ENCODE results near the gene FRMD5. TPM values are rescaled to one million over a fixed set of nuclear protein-coding genes. Genes with fewer than 3 reads are reported as not detected.

Gene FRMD5
- total RNA-seq, 1 donor from 2014 or later: 62.4 TPM

DNA sequence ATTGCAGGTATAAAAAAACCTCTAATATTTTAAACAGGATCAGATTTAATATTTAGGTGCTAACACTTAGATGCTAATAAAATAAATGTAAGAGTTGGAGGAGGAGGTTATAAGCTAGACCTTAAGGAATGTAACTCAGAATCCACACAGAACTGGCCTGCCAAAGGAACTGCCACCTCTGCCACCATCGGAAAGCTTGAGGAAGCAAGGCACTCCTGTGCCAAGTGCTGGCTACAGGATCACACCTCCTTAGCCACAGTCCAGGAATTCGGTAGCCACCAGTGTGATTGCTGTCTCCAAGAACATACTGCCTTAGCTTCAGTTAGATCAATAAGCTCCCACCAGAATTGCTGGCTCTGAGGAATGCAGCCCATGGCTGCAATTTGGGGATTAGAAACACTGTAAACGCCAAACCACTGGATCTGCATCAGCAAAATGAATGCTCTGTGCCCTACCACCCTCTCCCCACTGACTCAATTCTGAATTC is 58.0 kb downstream of the FRMD5 start:
- peaks cover 11% of the 10 kb centered on the region for H3K4me1 ChIP-seq
- no peak overlapping the region for H3K4me3 ChIP-seq
- no peaks in the 10 kb centered on the region for H3K27me3 ChIP-seq (ENCODE audit: low read depth)
- no peaks in the 10 kb centered on the region for H3K9me3 ChIP-seq (replicated peaks)
- TF ChIP-seq, protein P1, sequence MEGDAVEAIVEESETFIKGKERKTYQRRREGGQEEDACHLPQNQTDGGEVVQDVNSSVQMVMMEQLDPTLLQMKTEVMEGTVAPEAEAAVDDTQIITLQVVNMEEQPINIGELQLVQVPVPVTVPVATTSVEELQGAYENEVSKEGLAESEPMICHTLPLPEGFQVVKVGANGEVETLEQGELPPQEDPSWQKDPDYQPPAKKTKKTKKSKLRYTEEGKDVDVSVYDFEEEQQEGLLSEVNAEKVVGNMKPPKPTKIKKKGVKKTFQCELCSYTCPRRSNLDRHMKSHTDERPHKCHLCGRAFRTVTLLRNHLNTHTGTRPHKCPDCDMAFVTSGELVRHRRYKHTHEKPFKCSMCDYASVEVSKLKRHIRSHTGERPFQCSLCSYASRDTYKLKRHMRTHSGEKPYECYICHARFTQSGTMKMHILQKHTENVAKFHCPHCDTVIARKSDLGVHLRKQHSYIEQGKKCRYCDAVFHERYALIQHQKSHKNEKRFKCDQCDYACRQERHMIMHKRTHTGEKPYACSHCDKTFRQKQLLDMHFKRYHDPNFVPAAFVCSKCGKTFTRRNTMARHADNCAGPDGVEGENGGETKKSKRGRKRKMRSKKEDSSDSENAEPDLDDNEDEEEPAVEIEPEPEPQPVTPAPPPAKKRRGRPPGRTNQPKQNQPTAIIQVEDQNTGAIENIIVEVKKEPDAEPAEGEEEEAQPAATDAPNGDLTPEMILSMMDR (IDR thresholded peaks at IDR 0.05; ENCODE audit: borderline replicate concordance): no peak
- no peak overlapping the region for H3K27ac ChIP-seq (replicated peaks)
- no peak for DNase-seq
- H3K36me3 ChIP-seq: no peaks in the 10 kb centered on the region
- intact Hi-C loops (cut with micrococcal nuclease): no loop called here

DNA sequence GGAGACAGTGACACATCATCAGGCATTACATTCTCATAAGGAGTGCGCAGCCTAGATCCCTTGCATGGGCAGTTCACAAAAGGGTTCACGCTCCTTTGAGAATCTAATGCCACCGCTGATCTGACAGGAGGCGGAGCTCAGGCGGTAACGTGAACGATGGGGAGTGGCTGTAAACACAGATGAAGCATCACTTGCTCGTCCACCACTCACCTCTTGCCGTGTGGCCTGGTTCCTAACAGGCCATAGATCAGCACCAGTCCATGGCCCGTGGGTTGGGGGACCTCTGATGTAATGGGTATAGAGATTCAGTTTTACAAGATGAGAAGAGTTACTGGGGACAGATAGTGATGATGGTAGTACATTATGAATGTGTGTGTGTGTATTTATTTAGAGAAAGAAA is 63.0 kb downstream of the FRMD5 start:
- Histone ChIP-seq H3K4me1 (peaks cover 2% of the 10 kb centered on the region), H3K9me3 (replicated peaks) (no peaks in the 10 kb centered on the region), H3K27me3 (ENCODE audit: low read depth) (no peaks in the 10 kb centered on the region), H3K4me3 (no peak overlapping the region), H3K36me3 (no peaks in the 10 kb centered on the region), H3K27ac (replicated peaks) (no peak overlapping the region)
- intact Hi-C loops (cut with micrococcal nuclease): no loop called here
- no peak for DNase-seq
- TF ChIP-seq, protein P1 (IDR thresholded peaks at IDR 0.05; ENCODE audit: borderline replicate concordance): no peak

DNA sequence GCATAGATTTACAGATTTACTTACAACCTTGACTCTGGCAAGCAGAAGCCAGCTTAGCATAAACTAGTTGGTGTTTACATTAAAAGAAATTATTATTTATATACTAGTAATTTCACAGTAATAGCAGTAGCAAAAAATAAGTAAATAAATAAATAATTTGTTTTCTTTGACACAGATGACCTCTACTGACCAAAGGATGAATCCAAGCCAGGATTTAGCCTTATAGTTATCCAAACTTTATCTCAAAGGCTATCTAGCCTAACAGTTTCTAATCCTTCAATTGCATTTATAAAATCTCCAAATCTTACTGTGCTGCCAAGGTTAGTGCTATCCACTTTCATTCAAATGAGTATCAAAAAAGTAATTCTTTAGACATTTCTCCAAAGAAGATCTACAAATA is 64.3 kb downstream of the FRMD5 start:
- TF ChIP-seq, protein P1 (IDR thresholded peaks at IDR 0.05; ENCODE audit: borderline replicate concordance): peak; percentile 17
- no peaks in the 10 kb centered on the region for H3K4me1 ChIP-seq
- H3K36me3 ChIP-seq: no peaks in the 10 kb centered on the region
- intact Hi-C loops (cut with micrococcal nuclease): no loop called here
- H3K4me3 ChIP-seq: no peak overlapping the region
- DNase-seq: no peak
- H3K27me3 ChIP-seq (ENCODE audit: low read depth): no peaks in the 10 kb centered on the region
- H3K27ac ChIP-seq (replicated peaks): no peak overlapping the region
- no peaks in the 10 kb centered on the region for H3K9me3 ChIP-seq (replicated peaks)

DNA sequence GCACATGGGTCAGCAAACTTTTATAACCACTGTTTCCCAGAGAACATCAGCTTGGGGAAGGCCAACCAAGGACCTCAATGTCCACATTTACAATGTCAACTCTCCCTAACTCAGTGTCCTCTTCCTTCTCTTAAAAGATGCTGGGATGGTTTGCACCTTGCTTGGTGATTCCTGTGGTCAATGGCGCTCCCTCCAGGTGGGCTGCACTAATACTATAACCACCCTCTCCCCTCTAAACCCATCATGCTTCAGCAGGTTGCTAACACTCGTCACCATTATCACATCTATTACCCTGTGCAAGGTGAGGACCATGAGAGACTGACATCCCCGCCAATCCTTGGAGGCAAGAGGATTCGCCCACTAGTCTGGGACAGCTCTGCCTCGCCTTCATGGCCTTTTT is 65.2 kb downstream of the FRMD5 start:
- intact Hi-C loops (cut with micrococcal nuclease): no loop called here
- Histone ChIP-seq H3K27me3 (ENCODE audit: low read depth) (no peaks in the 10 kb centered on the region), H3K27ac (replicated peaks) (no peak overlapping the region), H3K36me3 (no peaks in the 10 kb centered on the region), H3K9me3 (replicated peaks) (no peaks in the 10 kb centered on the region), H3K4me3 (no peak overlapping the region), H3K4me1 (no peaks in the 10 kb centered on the region)
- TF ChIP-seq, protein P1 (IDR thresholded peaks at IDR 0.05; ENCODE audit: borderline replicate concordance): no peak
- no peak for DNase-seq

DNA sequence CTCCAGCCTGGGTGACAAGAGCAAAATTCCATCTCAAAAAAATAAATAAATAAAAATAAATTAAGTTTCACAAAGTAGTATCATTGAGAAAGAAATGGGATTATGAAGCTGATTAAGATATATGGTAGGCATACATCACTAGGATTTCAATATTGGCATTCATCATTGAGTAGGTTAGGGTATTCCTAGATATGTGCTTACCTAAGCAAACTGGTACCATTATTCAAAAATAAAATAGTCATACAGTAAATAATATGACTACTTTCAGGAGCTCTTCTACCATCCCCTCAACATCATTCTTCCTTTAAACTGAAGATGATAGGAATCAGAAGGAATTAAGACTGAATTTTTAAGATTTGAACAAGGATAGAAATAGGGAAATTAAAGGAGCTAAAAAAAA is 66.6 kb downstream of the FRMD5 start:
- Histone ChIP-seq H3K36me3 (no peaks in the 10 kb centered on the region), H3K4me3 (no peak overlapping the region), H3K27ac (replicated peaks) (no peak overlapping the region), H3K9me3 (replicated peaks) (no peaks in the 10 kb centered on the region), H3K4me1 (no peaks in the 10 kb centered on the region), H3K27me3 (ENCODE audit: low read depth) (no peaks in the 10 kb centered on the region)
- no peak for DNase-seq
- TF ChIP-seq, protein P1 (IDR thresholded peaks at IDR 0.05; ENCODE audit: borderline replicate concordance): no peak
- intact Hi-C loops (cut with micrococcal nuclease): no loop called here

DNA sequence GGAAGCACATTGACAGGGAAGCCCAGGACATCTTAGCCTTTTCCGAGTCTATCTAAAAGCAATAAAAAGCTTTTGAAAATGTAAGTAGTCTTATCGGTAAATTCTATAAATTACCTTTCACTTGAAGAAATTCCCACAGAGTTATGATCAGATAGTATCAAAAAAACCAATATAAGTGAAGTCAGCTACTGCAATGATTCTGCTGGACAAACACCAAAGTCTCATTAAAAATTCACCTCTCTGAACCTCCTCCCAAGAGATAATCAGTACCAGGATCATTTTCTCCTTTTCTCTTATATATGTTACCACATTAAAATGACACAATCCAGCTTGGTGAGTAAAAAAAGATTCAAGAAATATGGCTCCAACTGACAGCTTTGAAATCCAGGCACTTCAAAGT is 69.2 kb downstream of the FRMD5 start:
- TF ChIP-seq, protein P1 (IDR thresholded peaks at IDR 0.05; ENCODE audit: borderline replicate concordance): no peak
- no peak for DNase-seq
- no peaks in the 10 kb centered on the region for H3K27me3 ChIP-seq (ENCODE audit: low read depth)
- no peaks in the 10 kb centered on the region for H3K9me3 ChIP-seq (replicated peaks)
- intact Hi-C loops (cut with micrococcal nuclease): no loop called here
- H3K36me3 ChIP-seq: no peaks in the 10 kb centered on the region
- H3K4me1 ChIP-seq: no peaks in the 10 kb centered on the region
- H3K4me3 ChIP-seq: no peak overlapping the region
- H3K27ac ChIP-seq (replicated peaks): no peak overlapping the region

All from left ventricle myocardium inferior (tissue), 1 donor.